RWPE1 (cell line): Measurements from ENCODE around the gene CDKAL1.
"Not testable (repeated sequence)": the region's sequence is repeated elsewhere in the genome, so short reads cannot be mapped to it uniquely, and the experiment has no call there.

Experiments
- CTCF ChIA-PET: fragments of 350-600 bp; sonication (Branson Sonifier 250); formaldehyde crosslinking; extraction: SDS; loops from one replicate; lab custom pipeline; 2021; lab: Yijun Ruan, JAX
- POLR2A ChIA-PET: fragments of 400-600 bp; formaldehyde crosslinking; extraction: SDS; loops from one replicate; lab custom pipeline; 2020; ENCODE audit warnings: antibody characterized with exemption; ENCODE audit not compliant: low non-redundant PET; lab: Yijun Ruan, JAX
- DNase-seq: peaks from one replicate; pipeline ENCODE4 v3.0.0; 2012; ENCODE audit warnings: low spot score
- H3K27ac ChIP-seq: fragments of 450-650 bp; 2 replicates; pipeline ENCODE4 v1.5.1; 2017
- CTCF ChIP-seq: fragments of 450-650 bp; conservative IDR thresholded peaks from 2 replicates; pipeline ENCODE4 v1.5.1; 2017; ENCODE audit warnings: low read depth, mild to moderate bottlenecking

Gene CDKAL1

GRCh38 chr6:21084656-21085055 is 550.4 kb downstream of the CDKAL1 start:
- POLR2A ChIA-PET = no interaction called here
- CTCF ChIA-PET = no interaction called here
- TF ChIP-seq CTCF = no peak
- DNase-seq = no peak
- H3K27ac ChIP-seq = no peak overlapping the region

DNA sequence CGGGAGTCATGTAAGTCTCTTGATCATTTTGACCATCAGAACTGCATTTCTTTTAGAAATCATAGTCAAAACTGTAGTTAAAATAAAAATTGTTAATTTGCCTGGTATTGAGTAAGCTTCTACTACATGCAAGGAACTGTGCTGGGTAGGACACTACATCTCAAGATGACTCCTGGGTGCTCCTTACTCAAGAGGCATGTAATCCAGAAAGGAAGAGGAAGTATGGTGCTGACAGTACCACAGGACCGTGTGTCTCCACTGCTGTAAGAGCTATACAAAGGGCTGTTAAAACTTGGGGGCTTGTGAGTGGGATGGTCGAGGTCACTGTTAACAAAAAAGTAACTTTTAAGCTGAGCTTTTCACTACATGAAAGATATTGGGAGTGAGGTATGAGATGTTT is 551.0 kb downstream of the CDKAL1 start:
- no peak for DNase-seq
- no peak overlapping the region for H3K27ac ChIP-seq
- CTCF ChIA-PET = no interaction called here
- TF ChIP-seq CTCF = no peak
- POLR2A ChIA-PET = no interaction called here

- ChIA-PET CTCF (no interaction called here), POLR2A (no interaction called here)
- H3K27ac ChIP-seq = no peak overlapping the region
- TF ChIP-seq CTCF = no peak
- DNase-seq = no peak
Observed at GRCh38 chr6:21085643-21086042, 551.4 kb downstream of the CDKAL1 start.

- no peak for DNase-seq
- H3K27ac ChIP-seq = no peak overlapping the region
- ChIA-PET POLR2A (no interaction called here), CTCF (interaction anchor here (0.5 kb wide), 1 partner anchor 520 kb away, joined by 3 read pairs; no protein-coding TSS in a partner anchor)
- no peak for TF ChIP-seq CTCF
Observed at GRCh38 chr6:21087188-21087587, 552.9 kb downstream of the CDKAL1 start.

GRCh38 chr6:21091411-21091810 is 557.2 kb downstream of the CDKAL1 start:
- POLR2A ChIA-PET = no interaction called here
- DNase-seq = no peak
- CTCF ChIA-PET = no interaction called here
- TF ChIP-seq CTCF = no peak
- H3K27ac ChIP-seq = no peak overlapping the region

- DNase-seq, POLR2A ChIA-PET, CTCF ChIA-PET, H3K27ac ChIP-seq: not testable (repeated sequence)
Observed at GRCh38 chr6:21092231-21092772, 558.0 kb downstream of the CDKAL1 start.

- no peak for DNase-seq
- TF ChIP-seq CTCF = no peak
- ChIA-PET CTCF (no interaction called here), POLR2A (no interaction called here)
- no peak overlapping the region for H3K27ac ChIP-seq
Observed at GRCh38 chr6:21095462-21095861, 561.2 kb downstream of the CDKAL1 start.
